Adrenal gland (tissue), 12 donors: ENCODE measurements around the gene DIPK1C. TPM values are rescaled to one million over a fixed set of nuclear protein-coding genes. Genes with fewer than 3 reads are reported as not detected.

Experiments used
- DNase-seq, 7 donors: peaks; one replicate each; pipeline ENCODE4 v3.0.0-alpha.2; 2019 to 2020
- H3K27ac ChIP-seq, 5 donors: fragments of 200-600 bp; sonication (generic) in 4 of 5; 1 replicate in 3 of 5; 2 replicates in 2 of 5; pipeline versions ENCODE4 v1.5.1 to v1.8.0; 2016 to 2020; ENCODE audit warnings: mild to moderate bottlenecking in 1 of 5
- H3K27me3 ChIP-seq: fragments of 200-600 bp; 2 replicates; pipeline ENCODE4 v1.8.0; 2021
- H3K36me3 ChIP-seq, 2 donors: fragments of 200-600 bp; replicated peaks in 1 of 2; 1 replicate in 1 of 2; 2 replicates in 1 of 2; pipeline versions ENCODE4 v1.5.1 to v1.8.0; 2018 to 2022
- H3K4me1 ChIP-seq, 2 donors: fragments of 200-600 bp; replicated peaks in 1 of 2; 1 replicate in 1 of 2; 2 replicates in 1 of 2; pipeline versions ENCODE4 v1.5.1 to v1.8.0; 2018 to 2021
- H3K4me3 ChIP-seq, 4 donors: fragments of 200-600 bp; sonication (generic) in 3 of 4; one replicate each; pipeline ENCODE4 v1.5.1; 2016 to 2018
- H3K9me3 ChIP-seq, 3 donors: fragments of 200-600 bp; sonication (generic) in 1 of 3; replicated peaks in 1 of 3; 1 replicate in 2 of 3; 2 replicates in 1 of 3; pipeline versions ENCODE4 v1.5.1 to v1.8.0; 2016 to 2021
- CTCF ChIP-seq, 6 experiments: fragments of 450-650 bp in 4 of 6; fragments of 200-600 bp in 2 of 6; sonication (generic) in 1 of 6; IDR thresholded peaks; 1 replicate in 5 of 6; 2 replicates in 1 of 6; pipeline versions ENCODE4 v1.5.1 to v1.8.0; 2016 to 2021; ENCODE audit warnings: antibody characterized with exemption in 6 of 6, mild to moderate bottlenecking in 2 of 6, moderate library complexity in 1 of 6
- POLR2A ChIP-seq, 2 donors: fragments of 450-650 bp; IDR thresholded peaks; one replicate each; pipeline ENCODE4 v1.6.1; 2017; ENCODE audit warnings: antibody characterized with exemption in 2 of 2, mild to moderate bottlenecking in 2 of 2, moderate library complexity in 1 of 2
- WGBS, 4 donors: extraction: QIAGEN DNeasy Blood & Tissue Kit in 2 of 4; methylation state at CpG; one replicate each; pipeline versions ENCODE4 v1.1.5 to v1.1.7; 2013 to 2017; 5-methylcytosine and 5-hydroxymethylcytosine counted together
- intact Hi-C, 2 donors: fragments of 100-400 bp; cut with DNase I; formaldehyde crosslinking; loops; one replicate each; pipeline versions ENCODE4 v1.14.1 to v1.15.0; 2022 to 2023
- polyA plus RNA-seq, 3 donors: library from polyadenylated mRNA; stranded (reverse); fragments of 200-250 nt in 2 of 3; fragments of 350-450 nt in 1 of 3; fragmentation: Illumina TruSeq in 1 of 3; extraction: RNeasy Lipid Tissue Mini Kit (QIAGEN cat#74804) in 1 of 3; gene quantifications; one replicate each; pipeline ENCODE4 v1.2.3, GENCODE V29; 2013 to 2014
- total RNA-seq, 9 donors: library from RNA; depleted of rRNA in 4 of 9; stranded (reverse); fragments of >200 nt in 4 of 9; fragments of 120-200 nt in 1 of 9; fragmentation: NEBNext Ultra II Directional in 1 of 9; extraction: Animal tissue kit (Norgen Biotek cat#: 25700) in 1 of 9; gene quantifications; one replicate each; pipeline versions ENCODE4 v1.1.0 to v1.2.4, GENCODE V29; 2013 to 2023
- donor health status: healthy with polysubstance abuse.
- donor health status: Bipolar disorder and iron deficiency.
- donor health status: DM: yes; HTN: yes; CAD: no.
- donor health status: DM: no; HTN: no; CAD: no.
- donor health status: DM: no; HTN: no; CAD: no.
- donor health status: DM: yes; HTN: yes; CAD: no.

Gene DIPK1C
- total and polyA plus RNA-seq, 12 donors: 0.17 to 0.37 (median 0.22) TPM; not detected in 9

- no peaks in the 10 kb centered on the region for H3K9me3 ChIP-seq
- no peak for DNase-seq
- 67 to 83% (median 72%) methylated on average over 12 to 14 of the region's 14 CpGs for WGBS, 4 donors
These were observed 20.8 kb downstream of the DIPK1C start for GRCh38 chr18:74436158-74436769.

DNA sequence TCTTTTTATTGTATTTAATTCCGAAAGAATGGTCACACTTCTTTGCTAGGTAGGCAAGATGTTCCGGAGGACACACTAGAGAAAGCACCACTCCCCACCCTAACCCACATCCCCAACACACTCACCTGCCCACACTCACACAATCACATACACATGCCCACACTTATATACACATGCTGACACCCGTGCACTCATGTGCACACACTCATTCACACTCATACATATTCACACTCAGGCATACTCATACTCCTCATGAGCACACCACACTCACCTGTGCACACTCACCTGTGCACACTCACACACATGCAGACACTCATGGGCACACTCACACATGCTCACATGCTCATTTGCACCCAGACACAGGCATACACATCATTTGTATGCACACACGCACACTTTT, 21.4 kb downstream of the DIPK1C start:
- no peaks in the 10 kb centered on the region for H3K4me1 ChIP-seq
- no peaks in the 10 kb centered on the region for H3K9me3 ChIP-seq
- no peak for TF ChIP-seq POLR2A (IDR thresholded peaks at IDR 0.05)
- no peak for TF ChIP-seq CTCF (IDR thresholded peaks at IDR 0.05)
- no peaks in the 10 kb centered on the region for H3K27me3 ChIP-seq
- DNase-seq: no peak
- intact Hi-C loops: no loop called here
- 72 to 90% (median 83%) methylated on average over 4 of the region's 4 CpGs for WGBS, 4 donors
- H3K27ac ChIP-seq: no peak overlapping the region
- H3K4me3 ChIP-seq: no peak overlapping the region
- no peaks in the 10 kb centered on the region for H3K36me3 ChIP-seq

More at GRCh38 chr18:74436158-74436769, 20.8 kb downstream of the DIPK1C start:
- no peaks in the 10 kb centered on the region for H3K36me3 ChIP-seq
- intact Hi-C loops: no loop called here
- no peak overlapping the region for H3K4me3 ChIP-seq
- H3K4me1 ChIP-seq: no peaks in the 10 kb centered on the region
- no peak for TF ChIP-seq POLR2A (IDR thresholded peaks at IDR 0.05)
- no peak for TF ChIP-seq CTCF (IDR thresholded peaks at IDR 0.05)
- no peak overlapping the region for H3K27ac ChIP-seq
- no peaks in the 10 kb centered on the region for H3K27me3 ChIP-seq

GRCh38 chr18:74434466-74434865, 22.6 kb downstream of the DIPK1C start:
- H3K9me3 ChIP-seq: no peaks in the 10 kb centered on the region
- TF ChIP-seq POLR2A (IDR thresholded peaks at IDR 0.05) (no peak), CTCF (IDR thresholded peaks at IDR 0.05) (no peak)
- no peak overlapping the region for H3K27ac ChIP-seq
- no peaks in the 10 kb centered on the region for H3K27me3 ChIP-seq
- no peak overlapping the region for H3K4me3 ChIP-seq
- H3K4me1 ChIP-seq: no peaks in the 10 kb centered on the region
- intact Hi-C loops: no loop called here
- no peak for DNase-seq
- 78 to 91% (median 86%) methylated on average over 11 of the region's 11 CpGs for WGBS, 4 donors
- no peaks in the 10 kb centered on the region for H3K36me3 ChIP-seq

DNA sequence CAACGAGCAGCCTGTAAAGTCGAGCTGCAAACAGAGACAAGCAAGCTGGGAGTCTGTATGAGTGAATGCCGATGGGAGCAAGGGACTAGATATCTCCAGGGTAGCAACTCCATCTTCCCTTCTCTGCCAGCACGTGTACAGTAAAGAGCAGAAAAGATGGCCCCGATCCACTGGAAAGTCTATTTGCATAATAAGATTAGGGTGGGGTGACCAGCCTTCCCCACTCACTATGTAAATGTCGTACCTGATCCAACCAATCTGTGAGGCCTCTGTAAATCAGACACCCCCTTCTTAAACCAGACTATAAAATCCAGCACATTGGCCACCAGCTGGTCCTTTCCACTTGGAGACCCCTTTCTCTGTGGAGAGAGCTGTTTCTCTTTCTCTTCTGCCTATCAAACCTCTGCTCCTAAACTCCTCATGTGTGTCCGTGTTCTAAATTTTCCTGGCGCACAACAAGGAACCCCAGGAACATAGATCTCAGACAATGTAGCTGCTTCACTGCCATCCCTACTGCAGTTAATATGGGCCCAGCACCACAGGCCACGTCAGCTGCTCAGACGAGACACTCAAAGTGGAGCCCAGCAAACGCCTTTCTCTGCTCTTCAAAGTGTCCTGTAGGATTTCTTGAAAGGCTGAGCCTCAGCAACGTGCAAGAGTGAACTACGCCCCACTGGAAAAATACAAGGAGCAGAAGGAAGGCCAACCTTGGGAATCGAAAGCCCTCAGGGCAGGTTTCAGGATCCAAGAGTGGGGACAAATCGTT, 26.1 kb downstream of the DIPK1C start:
- Histone ChIP-seq H3K27me3 (no peaks in the 10 kb centered on the region), H3K4me3 (no peak overlapping the region), H3K4me1 (no peaks in the 10 kb centered on the region), H3K36me3 (no peaks in the 10 kb centered on the region), H3K27ac (no peak overlapping the region), H3K9me3 (no peaks in the 10 kb centered on the region)
- DNase-seq: no peak
- intact Hi-C loops: no loop called here
- WGBS, 4 donors: 65 to 69% (median 68%) methylated on average over 15 of the region's 15 CpGs
- TF ChIP-seq CTCF (IDR thresholded peaks at IDR 0.05) (no peak), POLR2A (IDR thresholded peaks at IDR 0.05) (no peak)
